ENCODE results near the gene CUEDC1.
"Not testable (repeated sequence)": the region's sequence is repeated elsewhere in the genome, so short reads cannot be mapped to it uniquely, and the experiment has no call there.

CUEDC1 gene

GRCh38 chr17:57860414-57860999 is 94.7 kb downstream of the CUEDC1 start:
- no peak for DNase-seq (ENCODE audit: low read depth)

- DNase-seq (ENCODE audit: low read depth), result no peak
Measured at GRCh38 chr17:57859601-57860413, 95.4 kb downstream of the CUEDC1 start.

GRCh38 chr17:57858838-57859237 is 96.4 kb downstream of the CUEDC1 start:
- DNase-seq (ENCODE audit: low read depth), result no peak

- no peak for DNase-seq (ENCODE audit: low read depth)
Measured at GRCh38 chr17:57856792-57857620, 98.2 kb downstream of the CUEDC1 start.

GRCh38 chr17:57855391-57856035 is 99.7 kb downstream of the CUEDC1 start:
- DNase-seq (ENCODE audit: low read depth), result no peak

GRCh38 chr17:57853695-57854094 is 101.5 kb downstream of the CUEDC1 start:
- DNase-seq (ENCODE audit: low read depth), result no peak

- DNase-seq (ENCODE audit: low read depth), result no peak
Measured at GRCh38 chr17:57852955-57853328, 102.3 kb downstream of the CUEDC1 start.

GRCh38 chr17:57852092-57852954 is 102.9 kb downstream of the CUEDC1 start:
- DNase-seq (ENCODE audit: low read depth), result no peak

- peak; percentile 93 for DNase-seq (ENCODE audit: low read depth)
Measured at GRCh38 chr17:57849874-57850754, 105.1 kb downstream of the CUEDC1 start, which contains the start of gene MRPS23. Gene MRPS23 (minus strand): TSS chr17:57850044. CDS start chr17:57850010, 34 bp downstream.

GRCh38 chr17:57849163-57849873 is 105.9 kb downstream of the CUEDC1 start:
- no peak for DNase-seq (ENCODE audit: low read depth)

GRCh38 chr17:57846056-57846945 is 108.9 kb downstream of the CUEDC1 start:
- DNase-seq (ENCODE audit: low read depth), result not testable (repeated sequence)

- no peak for DNase-seq (ENCODE audit: low read depth)
Measured at GRCh38 chr17:57842280-57842679, 112.9 kb downstream of the CUEDC1 start.

- DNase-seq (ENCODE audit: low read depth), result no peak
Measured at GRCh38 chr17:57839571-57839923, 115.7 kb downstream of the CUEDC1 start.

GRCh38 chr17:57838857-57839570 is 116.2 kb downstream of the CUEDC1 start:
- no peak for DNase-seq (ENCODE audit: low read depth)

GRCh38 chr17:57838453-57838852 is 116.8 kb downstream of the CUEDC1 start:
- DNase-seq (ENCODE audit: low read depth), result no peak

- DNase-seq (ENCODE audit: low read depth), result no peak
Measured at GRCh38 chr17:57835333-57835900, 119.8 kb downstream of the CUEDC1 start.

- no peak for DNase-seq (ENCODE audit: low read depth)
Measured at GRCh38 chr17:57834146-57834741, 121.0 kb downstream of the CUEDC1 start.

Data from activated T-helper 9 cell treated with anti-CD3 and anti-CD28 coated beads, Interleukin-2, amount 50 U/mL, for 16 hours (primary cell).